Measurements from ENCODE around the gene MED7.

Gene MED7

GRCh38 chr5:157130925-157131324, 11.7 kb downstream of the MED7 start:
- in situ Hi-C loops (cut with MboI; ENCODE audit: low sequenced_read_pairs, unreplicated experiment) = loop anchor here (10.0 to 25.0 kb wide), 2 partner anchors 296 to 1194 kb away; no protein-coding TSS in a partner anchor
- DNase-seq (ENCODE audit: low spot score) = peak; percentile 49
- TF ChIP-seq CTCF (IDR thresholded peaks at IDR 0.05; ENCODE audit: borderline replicate concordance, control extremely low read depth, extremely low read depth, insufficient read depth, missing control alignments) = no peak

GRCh38 chr5:157121709-157122108, 21.0 kb downstream of the MED7 start:
- DNase-seq (ENCODE audit: low spot score) = no peak
- in situ Hi-C loops (cut with MboI; ENCODE audit: low sequenced_read_pairs, unreplicated experiment) = loop anchor here (10.0 kb wide), 1 partner anchor 57 kb away; no protein-coding TSS in a partner anchor
- TF ChIP-seq CTCF (IDR thresholded peaks at IDR 0.05; ENCODE audit: borderline replicate concordance, control extremely low read depth, extremely low read depth, insufficient read depth, missing control alignments) = no peak

DNA sequence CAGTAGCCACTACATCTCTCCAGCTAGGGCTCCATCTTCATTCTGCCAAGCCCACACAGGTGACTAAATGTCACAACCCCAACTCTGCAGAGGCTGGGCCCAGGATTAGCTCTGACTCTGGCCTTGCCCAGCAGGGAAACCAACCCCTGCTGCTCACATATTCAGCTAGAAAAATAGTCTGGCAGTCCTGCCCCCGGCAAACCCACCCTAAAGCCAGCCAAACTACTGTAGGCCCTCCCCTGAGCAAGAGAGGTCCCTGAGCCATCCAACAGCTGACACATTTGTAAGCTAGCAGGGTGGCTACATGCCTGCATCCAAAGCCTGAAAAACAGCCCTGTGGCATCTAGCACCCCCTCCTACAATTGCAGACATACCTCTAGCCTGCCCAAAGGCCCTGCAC, 22.6 kb downstream of the MED7 start:
- in situ Hi-C loops (cut with MboI; ENCODE audit: low sequenced_read_pairs, unreplicated experiment) = loop anchor here (10.0 kb wide), 1 partner anchor 55 kb away; no protein-coding TSS in a partner anchor
- TF ChIP-seq CTCF (IDR thresholded peaks at IDR 0.05; ENCODE audit: borderline replicate concordance, control extremely low read depth, extremely low read depth, insufficient read depth, missing control alignments) = no peak
- no peak for DNase-seq (ENCODE audit: low spot score)

DNA sequence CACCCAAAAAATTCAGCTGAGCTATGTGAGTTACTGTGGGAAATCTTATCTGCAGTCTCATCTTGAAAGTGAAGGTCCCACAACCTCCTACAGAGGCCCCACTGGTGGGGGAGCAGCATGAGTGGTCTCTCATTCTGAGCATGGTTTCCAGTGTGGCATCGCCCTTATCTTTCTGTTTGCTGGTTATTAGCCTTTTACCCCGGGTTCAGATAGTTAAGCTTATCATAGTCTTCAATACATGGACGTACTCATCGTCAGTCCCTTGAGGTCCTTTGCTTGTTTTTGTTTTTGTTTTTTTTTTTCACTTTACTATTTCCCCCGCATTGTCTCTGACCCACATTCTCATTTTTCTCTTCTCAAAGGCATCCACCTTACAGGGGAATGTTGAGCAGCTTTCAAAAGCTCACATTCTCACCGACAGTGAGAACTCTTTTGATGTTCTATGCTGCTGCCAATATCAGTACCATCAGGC, 26.1 kb downstream of the MED7 start:
- in situ Hi-C loops (cut with MboI; ENCODE audit: low sequenced_read_pairs, unreplicated experiment) = no loop called here
- peak; percentile 67 for DNase-seq (ENCODE audit: low spot score)
- no peak for TF ChIP-seq CTCF (IDR thresholded peaks at IDR 0.05; ENCODE audit: borderline replicate concordance, control extremely low read depth, extremely low read depth, insufficient read depth, missing control alignments)

DNA sequence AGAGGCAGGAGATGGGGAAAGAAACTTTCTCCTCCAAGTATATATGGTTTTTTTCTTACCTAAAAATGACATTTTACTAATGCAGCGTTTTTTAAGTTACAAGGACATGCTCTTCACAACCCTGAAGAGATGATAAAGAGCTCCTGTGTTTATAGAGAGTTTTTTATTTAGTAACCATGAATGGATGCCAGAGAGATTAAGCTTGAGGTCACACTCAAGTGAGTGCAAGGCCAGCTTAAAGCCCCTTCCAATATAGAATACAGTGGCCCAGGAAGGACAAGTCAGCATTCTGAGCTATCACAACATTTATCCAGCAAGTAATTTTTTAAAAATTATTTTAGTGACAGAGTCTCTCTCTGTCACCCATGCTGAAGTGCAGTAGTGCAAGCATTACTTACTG, 27.2 kb downstream of the MED7 start:
- in situ Hi-C loops (cut with MboI; ENCODE audit: low sequenced_read_pairs, unreplicated experiment) = no loop called here
- no peak for TF ChIP-seq CTCF (IDR thresholded peaks at IDR 0.05; ENCODE audit: borderline replicate concordance, control extremely low read depth, extremely low read depth, insufficient read depth, missing control alignments)
- DNase-seq (ENCODE audit: low spot score) = no peak

DNA sequence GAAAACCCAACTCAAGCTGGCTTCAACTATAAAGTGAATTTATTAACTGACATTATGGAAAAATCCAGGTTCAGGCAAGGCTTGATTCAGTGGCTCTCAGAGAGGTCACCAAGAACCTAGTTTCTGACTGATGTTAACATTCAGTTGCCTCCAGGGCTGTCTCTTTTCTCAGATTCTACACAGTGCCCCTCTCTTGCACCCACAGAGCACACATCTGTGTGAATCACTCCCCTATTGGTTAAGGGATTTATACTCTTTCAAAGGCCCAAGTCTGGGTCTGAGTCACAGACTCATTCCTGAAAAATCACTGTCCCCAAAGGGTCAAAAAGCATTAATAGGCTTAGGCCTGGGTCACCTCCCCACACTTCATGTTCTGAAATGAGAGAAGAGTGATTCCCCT, 27.7 kb downstream of the MED7 start:
- in situ Hi-C loops (cut with MboI; ENCODE audit: low sequenced_read_pairs, unreplicated experiment) = no loop called here
- no peak for TF ChIP-seq CTCF (IDR thresholded peaks at IDR 0.05; ENCODE audit: borderline replicate concordance, control extremely low read depth, extremely low read depth, insufficient read depth, missing control alignments)
- DNase-seq (ENCODE audit: low spot score) = no peak
